CD4-positive, alpha-beta T cell (primary cell): ENCODE measurements around the gene MRPS14. TPM values are rescaled to one million over a fixed set of nuclear protein-coding genes. Genes with fewer than 3 reads are reported as not detected.
"Not testable (repeated sequence)": the region's sequence is repeated elsewhere in the genome, so short reads cannot be mapped to it uniquely, and the experiment has no call there.

ENCODE experiments used
- ATAC-seq: fragments of 200-7000 bp; cut with Tn5 transposase; one replicate; pipeline ENCODE4 v1.10.0; 2022; ENCODE audit warnings: mild to moderate bottlenecking; ENCODE audit not compliant: poor library complexity
- CTCF ChIA-PET: fragments of 350-600 bp; sonication (Branson Sonifier 250); formaldehyde crosslinking; loops from one replicate; lab custom pipeline; 2021; ENCODE audit warnings: antibody characterized with exemption, inconsistent platforms; lab: Charles Lee
- POLR2A ChIA-PET: fragments of 350-600 bp; sonication (Branson Sonifier 250); formaldehyde crosslinking; loops from one replicate; lab custom pipeline; 2021; ENCODE audit warnings: antibody characterized with exemption, inconsistent platforms; lab: Charles Lee
- DNase-seq, 14 experiments: peaks; one replicate each; pipeline ENCODE4 v3.0.0-alpha.2; 2013 to 2020; ENCODE audit warnings: mixed read lengths in 2 of 14
- H3K27ac ChIP-seq, 2 donors: one replicate each; pipeline versions ENCODE4 v1.5.1 to v1.7.0; 2013; ENCODE audit warnings: low read length in 2 of 2, low read depth in 1 of 2, mild to moderate bottlenecking in 1 of 2
- H3K27me3 ChIP-seq, 2 experiments: 1 replicate in 1 of 2; 2 replicates in 1 of 2; pipeline versions ENCODE4 v1.6.1 to v1.7.0; 2013; ENCODE audit warnings: low read length in 2 of 2, control low read depth in 1 of 2, mild to moderate bottlenecking in 1 of 2, moderate library complexity in 1 of 2; ENCODE audit not compliant: insufficient read depth in 2 of 2, control insufficient read depth in 1 of 2
- H3K36me3 ChIP-seq: one replicate; pipeline ENCODE4 v1.6.1; 2013; ENCODE audit warnings: low read length, control low read depth; ENCODE audit not compliant: insufficient read depth
- H3K4me1 ChIP-seq: one replicate; pipeline ENCODE4 v1.6.1; 2013; ENCODE audit warnings: low read length, control low read depth; ENCODE audit not compliant: insufficient read depth
- H3K4me3 ChIP-seq: one replicate; pipeline ENCODE4 v1.5.1; 2013; ENCODE audit warnings: mild to moderate bottlenecking, low read length, moderate library complexity
- H3K9me3 ChIP-seq, 2 experiments: 1 replicate in 1 of 2; 2 replicates in 1 of 2; pipeline versions ENCODE4 v1.6.1 to v1.7.0; 2013; ENCODE audit warnings: low read length in 2 of 2, mild to moderate bottlenecking in 2 of 2, control low read depth in 1 of 2, moderate library complexity in 1 of 2; ENCODE audit not compliant: control insufficient read depth in 1 of 2, insufficient read depth in 1 of 2
- H3K27ac Mint-ChIP-seq: one replicate; pipeline ENCODE4 v1.8.0; 2020; ENCODE audit warnings: mixed read lengths
- H3K27me3 Mint-ChIP-seq: one replicate; pipeline ENCODE4 v1.8.0; 2021; ENCODE audit warnings: mixed read lengths
- H3K36me3 Mint-ChIP-seq: one replicate; pipeline ENCODE4 v1.8.0; 2021; ENCODE audit warnings: low read depth, mixed read lengths
- H3K4me1 Mint-ChIP-seq: one replicate; pipeline ENCODE4 v1.8.0; 2021; ENCODE audit warnings: low read depth, mixed read lengths
- H3K4me3 Mint-ChIP-seq: one replicate; pipeline ENCODE4 v1.8.0; 2020; ENCODE audit warnings: mild to moderate bottlenecking, mixed read lengths
- H3K9me3 Mint-ChIP-seq: one replicate; pipeline ENCODE4 v1.8.0; 2020; ENCODE audit warnings: mixed read lengths
- intact Hi-C, 2 experiments: fragments of 100-400 bp; cut with DNase I in 1 of 2; cut with micrococcal nuclease in 1 of 2; formaldehyde crosslinking; loops; one replicate each; pipeline versions ENCODE4 v1.15.1 to v1.9.0; 2023 to 2025; cut with DNase I, micrococcal nuclease
- total RNA-seq, 174 experiments: library from RNA in 2 of 174; stranded (reverse) in 2 of 174; gene quantifications; one replicate each; pipeline ENCODE4 v1.2.3 and lab custom pipeline; 2021 to 2026
- TF ChIP-seq, protein P1 (sequence below): fragments of 200-600 bp; IDR thresholded peaks from one replicate; pipeline ENCODE4 v1.8.0; 2022; ENCODE audit warnings: antibody characterized with exemption, mild to moderate bottlenecking

MRPS14 gene
- total RNA-seq, 2 experiments from 2014 or later, result 8.5 to 9.6 TPM

DNA sequence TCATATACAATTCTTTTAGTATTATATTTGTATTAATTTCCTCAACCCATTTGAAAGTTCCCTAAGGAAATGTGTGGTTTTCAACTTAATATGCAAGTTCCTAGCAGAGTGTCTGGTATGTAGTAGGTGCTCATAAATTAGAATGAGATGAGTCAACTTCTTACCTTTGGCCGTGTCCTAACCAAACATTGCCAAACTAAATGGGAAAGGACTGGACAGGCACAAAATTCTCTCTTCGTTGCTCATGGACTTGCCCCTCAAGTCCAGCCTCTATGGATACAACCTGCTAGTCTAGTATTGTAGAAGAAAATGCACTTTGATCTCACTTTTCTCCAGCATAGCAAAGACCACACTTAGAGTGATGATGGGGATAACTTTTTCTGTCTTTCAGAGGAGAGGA, 11.6 kb upstream of the MRPS14 start:
- H3K27ac ChIP-seq, result no peak overlapping the region
- H3K4me1 Mint-ChIP-seq, result peaks cover 2% of the 10 kb centered on the region
- CTCF ChIA-PET, result no interaction called here
- no peaks in the 10 kb centered on the region for H3K27me3 Mint-ChIP-seq
- no peak overlapping the region for H3K4me3 ChIP-seq
- TF ChIP-seq, protein P1, sequence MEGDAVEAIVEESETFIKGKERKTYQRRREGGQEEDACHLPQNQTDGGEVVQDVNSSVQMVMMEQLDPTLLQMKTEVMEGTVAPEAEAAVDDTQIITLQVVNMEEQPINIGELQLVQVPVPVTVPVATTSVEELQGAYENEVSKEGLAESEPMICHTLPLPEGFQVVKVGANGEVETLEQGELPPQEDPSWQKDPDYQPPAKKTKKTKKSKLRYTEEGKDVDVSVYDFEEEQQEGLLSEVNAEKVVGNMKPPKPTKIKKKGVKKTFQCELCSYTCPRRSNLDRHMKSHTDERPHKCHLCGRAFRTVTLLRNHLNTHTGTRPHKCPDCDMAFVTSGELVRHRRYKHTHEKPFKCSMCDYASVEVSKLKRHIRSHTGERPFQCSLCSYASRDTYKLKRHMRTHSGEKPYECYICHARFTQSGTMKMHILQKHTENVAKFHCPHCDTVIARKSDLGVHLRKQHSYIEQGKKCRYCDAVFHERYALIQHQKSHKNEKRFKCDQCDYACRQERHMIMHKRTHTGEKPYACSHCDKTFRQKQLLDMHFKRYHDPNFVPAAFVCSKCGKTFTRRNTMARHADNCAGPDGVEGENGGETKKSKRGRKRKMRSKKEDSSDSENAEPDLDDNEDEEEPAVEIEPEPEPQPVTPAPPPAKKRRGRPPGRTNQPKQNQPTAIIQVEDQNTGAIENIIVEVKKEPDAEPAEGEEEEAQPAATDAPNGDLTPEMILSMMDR, result no peak
- no peak overlapping the region for H3K27ac Mint-ChIP-seq
- DNase-seq (no peak), ATAC-seq (no peak)
- no peaks in the 10 kb centered on the region for H3K36me3 ChIP-seq
- intact Hi-C loops, result loop anchor here (5.0 kb wide), 3 partner anchors 158 to 288 kb away; partner anchors contain the start of gene KIAA0040 (in 1 of the 2)
- no peaks in the 10 kb centered on the region for H3K9me3 Mint-ChIP-seq
- H3K4me1 ChIP-seq, result no peaks in the 10 kb centered on the region
- POLR2A ChIA-PET, result no interaction called here
- no peaks in the 10 kb centered on the region for H3K36me3 Mint-ChIP-seq
- no peak overlapping the region for H3K4me3 Mint-ChIP-seq
- H3K27me3 ChIP-seq, result no peaks in the 10 kb centered on the region
- no peaks in the 10 kb centered on the region for H3K9me3 ChIP-seq

DNA sequence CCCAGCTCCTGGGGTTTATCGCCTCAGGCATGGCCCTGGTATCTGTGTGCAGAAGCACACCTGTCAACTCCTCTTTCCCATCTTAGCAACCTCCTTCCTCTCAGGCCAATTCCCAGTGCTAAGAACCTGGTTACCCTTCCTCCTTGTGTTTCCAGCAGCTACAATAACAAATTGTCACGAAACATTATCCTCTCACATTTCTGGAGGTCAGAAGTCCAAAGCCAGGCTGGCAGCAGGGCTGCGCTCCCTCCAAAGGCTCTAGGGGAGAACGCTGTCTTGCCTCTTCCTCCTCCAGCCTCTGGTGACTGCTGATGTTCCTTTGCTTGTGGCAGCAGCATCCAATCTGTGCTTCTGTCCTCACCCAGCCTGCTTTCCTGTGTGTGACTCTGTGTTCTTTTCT, 10.7 kb upstream of the MRPS14 start:
- Mint-ChIP-seq H3K27ac (no peak overlapping the region), H3K27me3 (no peaks in the 10 kb centered on the region), H3K9me3 (no peaks in the 10 kb centered on the region), H3K36me3 (no peaks in the 10 kb centered on the region), H3K4me1 (peaks cover 9% of the 10 kb centered on the region), H3K4me3 (no peak overlapping the region)
- no peak for ATAC-seq
- POLR2A ChIA-PET, result no interaction called here
- no peak for DNase-seq
- Histone ChIP-seq H3K27ac (no peak overlapping the region), H3K27me3 (no peaks in the 10 kb centered on the region), H3K36me3 (no peaks in the 10 kb centered on the region), H3K4me3 (no peak overlapping the region), H3K4me1 (peaks cover 3% of the 10 kb centered on the region), H3K9me3 (no peaks in the 10 kb centered on the region)
- TF ChIP-seq, protein P1, result no peak
- intact Hi-C loops, result loop anchor here (5.0 kb wide), 3 partner anchors 158 to 288 kb away; partner anchors contain the start of gene KIAA0040 (in 1 of the 2)
- CTCF ChIA-PET, result no interaction called here

DNA sequence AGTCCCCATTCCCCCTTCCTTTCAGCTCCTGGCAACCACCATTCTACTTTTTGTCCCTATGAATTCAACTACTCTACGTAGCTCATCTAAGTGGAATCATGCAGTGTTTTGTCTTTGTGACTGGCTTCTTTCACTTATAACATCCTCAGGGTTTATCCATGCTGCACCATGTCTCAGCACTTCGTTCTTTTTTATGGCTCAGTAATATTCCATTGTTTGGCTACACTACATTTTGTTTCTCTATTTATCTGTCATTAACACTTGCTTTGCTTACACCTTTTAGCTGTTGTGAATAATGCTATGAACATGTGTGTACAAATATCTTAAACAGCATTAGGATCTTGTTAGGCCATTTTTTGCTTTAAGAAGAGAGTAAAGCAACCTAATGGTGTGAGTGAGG, 1.5 kb upstream of the MRPS14 start:
- POLR2A ChIA-PET, result interaction anchor here (1.0 to 5.9 kb wide), 3 partner anchors 25 to 225 kb away, joined by 3 to 268 read pairs (median 16); partner anchors contain the start of gene CACYBP
- H3K9me3 Mint-ChIP-seq, result peaks cover 3% of the 10 kb centered on the region

DNA sequence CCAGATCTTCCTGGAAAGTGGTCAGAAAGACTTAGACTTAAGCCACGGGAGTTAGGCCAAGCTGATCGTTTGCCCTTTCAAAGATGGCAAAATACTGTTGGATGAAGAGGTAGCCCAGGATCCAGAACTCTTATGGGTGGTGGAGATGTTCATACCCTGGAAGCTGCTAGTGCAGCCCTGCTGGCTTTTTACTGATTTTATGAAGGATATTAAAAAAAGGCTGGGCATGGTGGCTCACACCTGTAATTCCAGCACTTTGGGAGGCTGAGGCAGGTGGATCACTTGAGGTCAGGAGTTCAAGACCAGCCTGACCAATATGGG, 657 bp upstream of the MRPS14 start:
- ChIA-PET POLR2A (interaction anchor here (0.5 to 5.9 kb wide), 22 partner anchors 9 to 1200 kb away, joined by 3 to 268 read pairs (median 6); partner anchors contain the start of genes CACYBP, GAS5, RC3H1 and ZBTB37), CTCF (interaction anchor here (1.1 to 4.5 kb wide), 4 partner anchors 24 to 141 kb away, joined by 3 to 30 read pairs (median 12); partner anchors contain the start of gene CACYBP)
- not testable (repeated sequence) for H3K9me3 ChIP-seq, ATAC-seq, DNase-seq, H3K27me3 ChIP-seq, H3K27me3 Mint-ChIP-seq, H3K9me3 Mint-ChIP-seq, H3K36me3 ChIP-seq
- Mint-ChIP-seq H3K4me1 (peaks cover 34% of the 10 kb centered on the region), H3K27ac (peak overlapping the region; percentile 94), H3K36me3 (peaks cover 30% of the 10 kb centered on the region), H3K4me3 (peak overlapping the region; percentile 88)
- intact Hi-C loops, result loop anchor here (1.0 to 10.0 kb wide), 4 partner anchors 25 to 1199 kb away; partner anchors contain the start of genes CACYBP (in 1 of the 2), CENPL (in 1 of the 2), COP1 (in 1 of the 2) and DARS2 (in 1 of the 2)
- H3K27ac ChIP-seq, result peak overlapping the region; percentile 84 to 91
- peaks cover 19% of the 10 kb centered on the region for H3K4me1 ChIP-seq
- peak overlapping the region; percentile 97 for H3K4me3 ChIP-seq

More for the DNA sequence above, 1.5 kb upstream of the MRPS14 start:
- Mint-ChIP-seq H3K4me1 (peaks cover 40% of the 10 kb centered on the region), H3K27ac (peak overlapping the region; percentile 94), H3K36me3 (peaks cover 24% of the 10 kb centered on the region), H3K27me3 (no peaks in the 10 kb centered on the region), H3K4me3 (peak overlapping the region; percentile 88)
- ATAC-seq (no peak), DNase-seq (no peak)
- H3K9me3 ChIP-seq, result peaks cover 0 to 3% of the 10 kb centered on the region in 2 experiments
- intact Hi-C loops, result loop anchor here in 1 of 2 experiments (10.0 kb wide), 3 partner anchors 1000 to 1200 kb away; partner anchors contain the start of genes CENPL, COP1, DARS2 and RC3H1
- no peaks in the 10 kb centered on the region for H3K27me3 ChIP-seq
- TF ChIP-seq, protein P1, result no peak
- H3K4me1 ChIP-seq, result peaks cover 22% of the 10 kb centered on the region
- no peak overlapping the region for H3K4me3 ChIP-seq
- CTCF ChIA-PET, result interaction anchor here (1.6 to 3.3 kb wide), 2 partner anchors 101 to 141 kb away, joined by 3 to 20 read pairs; no protein-coding TSS in a partner anchor
- H3K36me3 ChIP-seq, result peaks cover 4% of the 10 kb centered on the region
- H3K27ac ChIP-seq, result no peak overlapping the region
